NOMO-1 treated with DMSO at 0.1 percent for 48 hours (cell line): ENCODE measurements around the gene SLC6A1.
A peak's percentile ranks its signal among the peaks of the same experiment; 100 is the strongest.

Experiments
- DNase-seq: peaks from one replicate; lab custom pipeline; 2025; ENCODE audit not compliant: unreplicated experiment; lab: John Stamatoyannopoulos, UW

Gene SLC6A1

GRCh38 chr3:10992017-10992942 lies at the start of gene SLC6A1:
SLC6A1 (plus strand) TSS chr3:10992748; CDS start chr3:11017212, 24,464 bp downstream.
- DNase-seq = no peak

- DNase-seq = no peak
Measured at GRCh38 chr3:10944866-10945265, 47.7 kb upstream of the SLC6A1 start.

- DNase-seq = peak; percentile 2
Measured at GRCh38 chr3:10945683-10946287, 46.8 kb upstream of the SLC6A1 start.

GRCh38 chr3:10946526-10946925 lies 46.0 kb upstream of the SLC6A1 start:
- DNase-seq = no peak

- DNase-seq = no peak
Measured at GRCh38 chr3:10948326-10948725, 44.2 kb upstream of the SLC6A1 start.

- no peak for DNase-seq
Measured at GRCh38 chr3:10949197-10949596, 43.4 kb upstream of the SLC6A1 start.

- DNase-seq = no peak
Measured at GRCh38 chr3:10950476-10951294, 41.9 kb upstream of the SLC6A1 start.

- no peak for DNase-seq
Measured at GRCh38 chr3:10951295-10951926, 41.1 kb upstream of the SLC6A1 start.

- no peak for DNase-seq
Measured at GRCh38 chr3:10952525-10952924, 40.0 kb upstream of the SLC6A1 start.

- DNase-seq = no peak
Measured at GRCh38 chr3:10954740-10955139, 37.8 kb upstream of the SLC6A1 start.

- no peak for DNase-seq
Measured at GRCh38 chr3:10955711-10956453, 36.7 kb upstream of the SLC6A1 start.

GRCh38 chr3:10956531-10956930 lies 36.0 kb upstream of the SLC6A1 start:
- DNase-seq = no peak

- no peak for DNase-seq
Measured at GRCh38 chr3:10956986-10957385, 35.6 kb upstream of the SLC6A1 start.

GRCh38 chr3:10957976-10958749 lies 34.4 kb upstream of the SLC6A1 start:
- no peak for DNase-seq

- no peak for DNase-seq
Measured at GRCh38 chr3:10960255-10960654, 32.3 kb upstream of the SLC6A1 start.

- DNase-seq = no peak
Measured at GRCh38 chr3:10961921-10962320, 30.6 kb upstream of the SLC6A1 start.

GRCh38 chr3:10962481-10963036 lies 30.0 kb upstream of the SLC6A1 start:
- DNase-seq = no peak

GRCh38 chr3:10964537-10965167 lies 27.9 kb upstream of the SLC6A1 start:
- DNase-seq = no peak

GRCh38 chr3:10968401-10968800 lies 24.1 kb upstream of the SLC6A1 start:
- DNase-seq = no peak
